Measurements from ENCODE around the gene SULT2B1.
"Not testable (repeated sequence)": the region's sequence is repeated elsewhere in the genome, so short reads cannot be mapped to it uniquely, and the experiment has no call there.

SULT2B1 gene

GRCh38 chr19:48629599-48630295 lies 77.8 kb downstream of the SULT2B1 start:
- DNase-seq (ENCODE audit: low read depth) = no peak

GRCh38 chr19:48630296-48631063 lies 78.5 kb downstream of the SULT2B1 start:
- peak overlapping the region; percentile 3 for H3K4me3 ChIP-seq (ENCODE audit: low read depth, low read length)
- no peak for DNase-seq (ENCODE audit: low read depth)

More at GRCh38 chr19:48629599-48630295, 77.8 kb downstream of the SULT2B1 start:
- H3K4me3 ChIP-seq (ENCODE audit: low read depth, low read length) = no peak overlapping the region

- peak overlapping the region; percentile 3 for H3K4me3 ChIP-seq (ENCODE audit: low read depth, low read length)
- no peak for DNase-seq (ENCODE audit: low read depth)
Observed at GRCh38 chr19:48631225-48631624, 79.3 kb downstream of the SULT2B1 start.

GRCh38 chr19:48632286-48632685 lies 80.3 kb downstream of the SULT2B1 start:
- H3K4me3 ChIP-seq (ENCODE audit: low read depth, low read length); DNase-seq (ENCODE audit: low read depth): not testable (repeated sequence)

- no peak for DNase-seq (ENCODE audit: low read depth)
- H3K4me3 ChIP-seq (ENCODE audit: low read depth, low read length) = no peak overlapping the region
Observed at GRCh38 chr19:48632692-48633147, 80.7 kb downstream of the SULT2B1 start.

- H3K4me3 ChIP-seq (ENCODE audit: low read depth, low read length) = no peak overlapping the region
- no peak for DNase-seq (ENCODE audit: low read depth)
Observed at GRCh38 chr19:48633148-48634035, 81.4 kb downstream of the SULT2B1 start.

- DNase-seq (ENCODE audit: low read depth) = no peak
- H3K4me3 ChIP-seq (ENCODE audit: low read depth, low read length) = peak overlapping the region; percentile 3
Observed at GRCh38 chr19:48634036-48634342, 82.0 kb downstream of the SULT2B1 start.

GRCh38 chr19:48634424-48635262 lies 82.7 kb downstream of the SULT2B1 start:
- peak overlapping the region; percentile 3 for H3K4me3 ChIP-seq (ENCODE audit: low read depth, low read length)
- DNase-seq (ENCODE audit: low read depth) = peak; percentile 81

- DNase-seq (ENCODE audit: low read depth) = no peak
- H3K4me3 ChIP-seq (ENCODE audit: low read depth, low read length) = peak overlapping the region; percentile 37
Observed at GRCh38 chr19:48635263-48635965, 83.4 kb downstream of the SULT2B1 start.

GRCh38 chr19:48635966-48636858 lies 84.2 kb downstream of the SULT2B1 start:
- DNase-seq (ENCODE audit: low read depth) = no peak
- peak overlapping the region; percentile 56 for H3K4me3 ChIP-seq (ENCODE audit: low read depth, low read length)

- no peak for DNase-seq (ENCODE audit: low read depth)
Observed at GRCh38 chr19:48636859-48637448, 85.0 kb downstream of the SULT2B1 start, which contains the start of gene DBP. Gene DBP (minus strand): TSS chr19:48637379. CDS start chr19:48636994, 385 bp downstream.

GRCh38 chr19:48637449-48637947 lies 85.5 kb downstream of the SULT2B1 start:
- H3K4me3 ChIP-seq (ENCODE audit: low read depth, low read length) = peak overlapping the region; percentile 56
- peak; percentile 94 for DNase-seq (ENCODE audit: low read depth)

More at GRCh38 chr19:48636859-48637448, 85.0 kb downstream of the SULT2B1 start, which contains the start of gene DBP:
- peak within 1 kb of the TSS; percentile 56 for H3K4me3 ChIP-seq (ENCODE audit: low read depth, low read length)

GRCh38 chr19:48637948-48638830 lies 86.2 kb downstream of the SULT2B1 start:
- peak; percentile 83 for DNase-seq (ENCODE audit: low read depth)
- peak overlapping the region; percentile 56 for H3K4me3 ChIP-seq (ENCODE audit: low read depth, low read length)

- DNase-seq (ENCODE audit: low read depth) = no peak
- H3K4me3 ChIP-seq (ENCODE audit: low read depth, low read length) = no peak overlapping the region
Observed at GRCh38 chr19:48638831-48639381, 86.9 kb downstream of the SULT2B1 start.
